ENCODE results near the gene ARAP1. TPM values are rescaled to one million over a fixed set of nuclear protein-coding genes. Genes with fewer than 3 reads are reported as not detected.

Gene ARAP1
- total RNA-seq, 4 donors from 2014 or later: 53.8 to 126 (median 88.8) TPM

DNA sequence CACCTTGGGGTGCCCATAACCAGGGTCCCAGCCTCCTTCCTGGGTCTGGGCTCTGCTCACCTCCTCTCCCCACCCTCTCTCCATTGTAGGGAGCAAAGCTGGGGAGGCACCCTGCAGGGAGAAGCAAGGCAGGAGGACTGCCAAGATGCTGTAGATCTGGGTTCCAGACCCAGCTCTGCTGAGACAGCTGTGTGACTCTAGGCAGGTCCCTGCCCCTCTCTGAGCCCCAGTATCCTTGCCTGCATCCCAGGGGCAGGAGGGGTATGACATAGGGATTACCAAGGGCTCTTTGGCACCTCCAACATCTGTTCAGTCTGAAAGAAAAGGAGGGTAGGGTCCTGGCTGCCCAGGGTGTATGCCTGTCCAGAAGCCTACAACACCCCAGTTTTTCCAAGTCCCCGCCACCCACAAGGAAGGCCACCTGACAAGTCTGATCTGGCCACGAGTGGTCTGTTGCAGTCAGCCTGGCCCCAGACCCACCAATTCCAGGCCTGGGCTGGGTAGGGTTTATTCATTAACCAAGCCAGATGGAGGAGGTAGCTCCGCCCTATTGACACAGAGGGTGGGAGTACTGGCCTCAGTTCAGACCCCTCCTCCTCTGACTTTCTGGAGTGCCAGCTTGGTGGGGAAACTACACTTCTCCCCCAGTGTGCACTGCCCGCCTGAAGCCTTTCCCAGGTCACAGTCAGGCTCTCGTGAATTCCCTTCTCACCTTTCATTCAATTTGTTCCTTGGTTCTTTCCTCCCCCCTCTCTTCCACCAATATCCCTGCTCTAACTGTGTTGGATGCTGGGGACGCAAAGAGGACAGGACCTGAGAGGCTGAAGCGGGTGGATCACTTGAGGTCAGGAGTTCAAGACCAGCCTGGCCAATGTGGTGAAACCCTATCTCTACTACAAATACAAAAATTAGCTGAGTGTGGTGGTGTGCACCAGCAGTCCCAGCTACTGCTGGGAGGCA lies 26.6 kb upstream of the ARAP1 start:
- no peak for DNase-seq (ENCODE audit: low spot score in 2 of 2)
- Histone ChIP-seq H3K27me3 (no peaks in the 10 kb centered on the region), H3K36me3 (no peaks in the 10 kb centered on the region), H3K4me3 (no peak overlapping the region), H3K4me1 (peaks cover 62% of the 10 kb centered on the region), H3K9me3 (no peaks in the 10 kb centered on the region), H3K27ac (no peak overlapping the region)
- no peak for TF ChIP-seq EP300 (IDR thresholded peaks at IDR 0.05)
- no peak for TF ChIP-seq POLR2A (IDR thresholded peaks at IDR 0.05)
- no peak for TF ChIP-seq POLR2AphosphoS5 (IDR thresholded peaks at IDR 0.05)
- TF ChIP-seq, protein P1, sequence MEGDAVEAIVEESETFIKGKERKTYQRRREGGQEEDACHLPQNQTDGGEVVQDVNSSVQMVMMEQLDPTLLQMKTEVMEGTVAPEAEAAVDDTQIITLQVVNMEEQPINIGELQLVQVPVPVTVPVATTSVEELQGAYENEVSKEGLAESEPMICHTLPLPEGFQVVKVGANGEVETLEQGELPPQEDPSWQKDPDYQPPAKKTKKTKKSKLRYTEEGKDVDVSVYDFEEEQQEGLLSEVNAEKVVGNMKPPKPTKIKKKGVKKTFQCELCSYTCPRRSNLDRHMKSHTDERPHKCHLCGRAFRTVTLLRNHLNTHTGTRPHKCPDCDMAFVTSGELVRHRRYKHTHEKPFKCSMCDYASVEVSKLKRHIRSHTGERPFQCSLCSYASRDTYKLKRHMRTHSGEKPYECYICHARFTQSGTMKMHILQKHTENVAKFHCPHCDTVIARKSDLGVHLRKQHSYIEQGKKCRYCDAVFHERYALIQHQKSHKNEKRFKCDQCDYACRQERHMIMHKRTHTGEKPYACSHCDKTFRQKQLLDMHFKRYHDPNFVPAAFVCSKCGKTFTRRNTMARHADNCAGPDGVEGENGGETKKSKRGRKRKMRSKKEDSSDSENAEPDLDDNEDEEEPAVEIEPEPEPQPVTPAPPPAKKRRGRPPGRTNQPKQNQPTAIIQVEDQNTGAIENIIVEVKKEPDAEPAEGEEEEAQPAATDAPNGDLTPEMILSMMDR (IDR thresholded peaks at IDR 0.05): no peak
- 89% methylated on average over 6 of the region's 7 CpGs for WGBS

DNA sequence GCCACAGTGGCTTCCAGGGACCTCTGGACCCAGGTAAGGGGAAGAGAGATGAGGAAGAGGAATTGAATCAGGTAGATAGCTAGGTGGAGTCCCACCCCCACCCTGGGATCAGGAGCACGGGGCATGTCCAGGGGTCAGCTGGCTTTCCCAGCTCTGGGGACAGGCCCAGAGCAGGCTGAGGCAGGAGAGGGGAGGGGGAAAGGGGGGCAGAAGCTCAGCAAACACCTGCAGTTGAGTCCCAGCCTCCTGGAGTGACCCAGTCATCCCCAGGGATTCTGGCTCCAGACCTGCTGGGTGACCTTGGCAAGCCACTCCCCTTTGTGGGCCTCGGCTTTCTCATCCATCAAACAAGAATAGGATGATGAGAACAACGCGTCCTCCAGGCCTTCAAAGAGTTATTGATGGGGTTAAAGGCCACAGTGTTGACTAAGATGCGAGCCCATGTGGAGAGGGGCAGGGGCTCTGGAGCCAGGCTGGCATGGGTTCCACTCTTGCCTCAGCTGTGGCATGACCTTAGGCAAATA lies 25.6 kb upstream of the ARAP1 start:
- WGBS: 84% methylated on average over 5 of the region's 5 CpGs
- peaks cover 72% of the 10 kb centered on the region for H3K4me1 ChIP-seq
- no peaks in the 10 kb centered on the region for H3K27me3 ChIP-seq
- H3K27ac ChIP-seq: no peak overlapping the region
- TF ChIP-seq EP300 (IDR thresholded peaks at IDR 0.05) (no peak), POLR2A (IDR thresholded peaks at IDR 0.05) (no peak), POLR2AphosphoS5 (IDR thresholded peaks at IDR 0.05) (no peak)
- TF ChIP-seq, protein P1 (IDR thresholded peaks at IDR 0.05): no peak
- no peaks in the 10 kb centered on the region for H3K9me3 ChIP-seq
- no peaks in the 10 kb centered on the region for H3K36me3 ChIP-seq
- DNase-seq (ENCODE audit: low spot score in 2 of 2): no peak
- no peak overlapping the region for H3K4me3 ChIP-seq

DNA sequence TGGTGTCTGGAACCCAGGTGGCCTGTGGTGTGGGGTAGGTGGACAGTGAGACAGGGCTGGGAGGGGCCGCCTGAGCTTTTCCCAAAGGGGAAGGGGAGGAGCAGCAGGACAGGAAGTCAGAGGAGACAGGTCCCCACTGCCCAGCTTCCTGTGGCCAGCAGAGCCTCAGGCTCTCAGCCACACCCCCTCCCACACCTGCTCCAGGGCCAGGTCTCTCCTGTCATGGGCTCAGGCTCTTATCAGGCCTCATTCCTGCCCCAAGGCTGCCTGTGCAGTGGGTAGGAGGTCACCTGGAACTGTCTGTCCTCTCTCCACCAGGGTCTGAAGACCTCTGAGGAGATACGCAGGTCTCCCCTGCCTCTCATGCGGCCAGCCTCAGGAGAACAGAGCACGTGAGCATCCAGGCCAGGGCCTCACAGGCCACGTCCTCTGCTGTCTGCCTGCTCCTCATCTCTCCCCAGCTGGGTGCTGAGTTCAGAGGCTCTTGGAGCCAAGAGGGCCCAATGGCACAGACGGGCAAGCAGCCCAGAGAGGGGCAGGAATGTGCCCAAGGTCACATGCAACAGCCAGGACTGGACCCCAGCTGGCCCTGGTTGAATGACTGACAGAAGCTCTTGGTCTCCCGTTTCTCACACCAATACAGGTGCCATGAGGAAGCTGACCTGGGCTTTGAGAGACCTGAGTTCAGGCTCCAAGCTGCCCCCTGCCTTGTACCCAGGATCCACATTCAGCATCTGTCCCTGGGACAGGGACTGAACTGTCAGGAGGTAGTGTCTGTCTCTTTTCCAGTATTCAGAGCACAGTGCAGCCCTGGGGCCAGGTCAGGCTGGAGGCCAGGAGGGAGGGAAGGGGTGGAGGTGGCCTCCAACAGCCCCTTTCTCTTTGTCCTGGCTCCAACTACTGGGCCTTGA lies 24.9 kb upstream of the ARAP1 start:
- Histone ChIP-seq H3K4me1 (peaks cover 69% of the 10 kb centered on the region), H3K4me3 (no peak overlapping the region), H3K36me3 (peaks cover 3% of the 10 kb centered on the region), H3K9me3 (no peaks in the 10 kb centered on the region), H3K27me3 (no peaks in the 10 kb centered on the region), H3K27ac (no peak overlapping the region)
- TF ChIP-seq POLR2A (IDR thresholded peaks at IDR 0.05): no peak
- TF ChIP-seq POLR2AphosphoS5 (IDR thresholded peaks at IDR 0.05): no peak
- TF ChIP-seq, protein P1 (IDR thresholded peaks at IDR 0.05): no peak
- TF ChIP-seq EP300 (IDR thresholded peaks at IDR 0.05): no peak
- DNase-seq (ENCODE audit: low spot score in 2 of 2): no peak
- 67% methylated on average over 5 of the region's 7 CpGs for WGBS

DNA sequence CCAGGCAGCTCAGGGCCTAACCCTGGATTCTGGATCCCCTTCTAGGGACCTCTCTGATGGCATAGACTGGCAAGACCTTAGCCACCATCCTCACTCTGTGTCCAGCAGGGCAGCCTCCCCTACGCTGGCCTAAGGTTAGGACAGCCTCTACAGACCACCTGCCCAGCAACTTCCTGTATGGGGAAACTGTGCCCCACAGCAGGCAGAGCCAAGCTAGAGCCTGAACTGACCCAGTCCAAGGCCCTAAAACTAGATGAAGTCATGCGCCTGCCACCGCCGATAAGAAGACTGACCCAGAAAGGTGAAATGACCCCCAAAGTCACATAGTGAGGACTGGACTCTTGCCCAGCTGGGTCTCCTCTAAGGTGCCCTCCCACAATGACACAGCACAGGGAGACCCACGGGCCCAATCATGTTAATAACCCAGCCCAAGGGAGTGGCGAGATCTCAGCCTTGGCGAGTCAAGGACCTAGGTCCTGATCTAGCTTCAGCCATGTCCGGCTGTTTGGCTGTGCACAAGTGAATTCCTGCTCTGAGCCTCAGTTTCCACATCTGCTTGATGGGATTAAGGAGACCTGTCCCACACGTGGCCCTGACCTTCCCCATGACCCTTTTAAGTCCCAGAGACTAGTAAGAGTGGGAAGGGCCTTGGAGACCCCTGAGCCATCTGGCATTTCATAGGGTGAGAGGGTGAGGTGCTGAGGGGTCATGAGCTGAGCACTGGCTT lies 24.1 kb upstream of the ARAP1 start:
- WGBS: 91% methylated on average over 8 of the region's 9 CpGs
- Histone ChIP-seq H3K27me3 (no peaks in the 10 kb centered on the region), H3K4me3 (no peak overlapping the region), H3K4me1 (peaks cover 64% of the 10 kb centered on the region), H3K9me3 (no peaks in the 10 kb centered on the region), H3K36me3 (peaks cover 8% of the 10 kb centered on the region), H3K27ac (no peak overlapping the region)
- DNase-seq (ENCODE audit: low spot score in 2 of 2): no peak
- TF ChIP-seq POLR2AphosphoS5 (IDR thresholded peaks at IDR 0.05): no peak
- TF ChIP-seq, protein P1 (IDR thresholded peaks at IDR 0.05): no peak
- TF ChIP-seq POLR2A (IDR thresholded peaks at IDR 0.05): no peak
- no peak for TF ChIP-seq EP300 (IDR thresholded peaks at IDR 0.05)

All from suprapubic skin (tissue), 4 donors.